CD14-positive monocyte (primary cell): Measurements from ENCODE around the gene PI4K2A. TPM values are rescaled to one million over a fixed set of nuclear protein-coding genes. Genes with fewer than 3 reads are reported as not detected.

Experiments
- DNase-seq, 3 donors: peaks; one replicate each; pipeline ENCODE4 v3.0.0-alpha.2; 2011 to 2022
- H2AFZ ChIP-seq: 2 replicates; pipeline ENCODE4 v1.6.0; 2012; ENCODE audit warnings: mild to moderate bottlenecking, low read depth, low read length, inconsistent platforms; ENCODE audit not compliant: insufficient read depth, poor library complexity, severe bottlenecking
- H3K27ac ChIP-seq, 2 donors: 1 replicate in 1 of 2; 2 replicates in 1 of 2; pipeline ENCODE4 v1.5.1; 2012 to 2013; ENCODE audit warnings: low read length in 2 of 2, control low read depth in 1 of 2, inconsistent platforms in 1 of 2, low read depth in 1 of 2, mild to moderate bottlenecking in 1 of 2
- H3K27me3 ChIP-seq, 2 donors: one replicate each; pipeline versions ENCODE4 v1.6.0 to v1.6.1; 2011 to 2013; ENCODE audit warnings: low read length in 2 of 2; ENCODE audit not compliant: control insufficient read depth in 2 of 2, insufficient read depth in 2 of 2
- H3K36me3 ChIP-seq, 2 donors: replicated peaks in 1 of 2; 1 replicate in 1 of 2; 2 replicates in 1 of 2; pipeline versions ENCODE4 v1.5.1 to v1.6.1; 2012 to 2013; ENCODE audit warnings: low read length in 2 of 2, control low read depth in 1 of 2, inconsistent platforms in 1 of 2, mild to moderate bottlenecking in 1 of 2; ENCODE audit not compliant: insufficient read depth in 2 of 2, control insufficient read depth in 1 of 2
- H3K4me1 ChIP-seq, 2 donors: 1 replicate in 1 of 2; 2 replicates in 1 of 2; pipeline versions ENCODE4 v1.5.1 to v1.6.1; 2012 to 2013; ENCODE audit warnings: low read length in 2 of 2, control low read depth in 1 of 2, inconsistent platforms in 1 of 2, mild to moderate bottlenecking in 1 of 2, moderate library complexity in 1 of 2; ENCODE audit not compliant: insufficient read depth in 2 of 2, control insufficient read depth in 1 of 2
- H3K4me2 ChIP-seq: replicated peaks from 2 replicates; pipeline ENCODE3; 2012; ENCODE audit warnings: low read length, moderate library complexity, mild to moderate bottlenecking; ENCODE audit not compliant: poor library complexity, severe bottlenecking; ENCODE audit errors: extremely low read depth
- H3K4me3 ChIP-seq, 3 experiments: fragments of 200-600 bp in 1 of 3; sonication (generic) in 1 of 3; replicated peaks in 1 of 3; 1 replicate in 2 of 3; 2 replicates in 1 of 3; pipeline ENCODE4 v1.5.1; 2011 to 2013; ENCODE audit warnings: low read length in 3 of 3, mild to moderate bottlenecking in 3 of 3, control low read depth in 2 of 3, low read depth in 2 of 3, inconsistent platforms in 1 of 3, moderate library complexity in 1 of 3
- H3K79me2 ChIP-seq: 2 replicates; pipeline ENCODE4 v1.6.0; 2012; ENCODE audit warnings: mild to moderate bottlenecking, control low read depth, inconsistent platforms, low read length, moderate library complexity; ENCODE audit not compliant: insufficient read depth
- H3K9ac ChIP-seq: 2 replicates; pipeline ENCODE4 v1.6.0; 2017; ENCODE audit warnings: low read length, mild to moderate bottlenecking; ENCODE audit not compliant: insufficient read depth, poor library complexity, severe bottlenecking
- H3K9me3 ChIP-seq, 2 donors: replicated peaks in 1 of 2; 1 replicate in 1 of 2; 2 replicates in 1 of 2; pipeline versions ENCODE4 v1.5.1 to v1.6.1; 2012 to 2013; ENCODE audit warnings: low read length in 2 of 2, control low read depth in 1 of 2; ENCODE audit not compliant: control insufficient read depth in 1 of 2, insufficient read depth in 1 of 2
- H4K20me1 ChIP-seq: 2 replicates; pipeline ENCODE4 v1.6.0; 2012; ENCODE audit warnings: mild to moderate bottlenecking, low read length, control low read depth, moderate library complexity; ENCODE audit not compliant: insufficient read depth
- H3K27ac Mint-ChIP-seq, 7 donors: one replicate each; pipeline ENCODE4 v1.8.0; 2020; ENCODE audit warnings: mild to moderate bottlenecking in 7 of 7, mixed read lengths in 7 of 7, moderate library complexity in 6 of 7, inconsistent platforms in 2 of 7
- H3K27me3 Mint-ChIP-seq, 3 donors: one replicate each; pipeline ENCODE4 v1.8.0; 2021 to 2022; ENCODE audit warnings: low read depth in 3 of 3, mild to moderate bottlenecking in 3 of 3, mixed read lengths in 3 of 3, moderate library complexity in 3 of 3, inconsistent platforms in 1 of 3
- H3K36me3 Mint-ChIP-seq, 2 donors: one replicate each; pipeline ENCODE4 v1.8.0; 2020; ENCODE audit warnings: mixed read lengths in 2 of 2, inconsistent platforms in 1 of 2, mild to moderate bottlenecking in 1 of 2
- H3K4me1 Mint-ChIP-seq: one replicate; pipeline ENCODE4 v1.8.0; 2020; ENCODE audit warnings: mild to moderate bottlenecking, mixed read lengths
- H3K4me3 Mint-ChIP-seq, 2 donors: one replicate each; pipeline ENCODE4 v1.8.0; 2020; ENCODE audit warnings: mild to moderate bottlenecking in 2 of 2, mixed read lengths in 2 of 2, moderate library complexity in 1 of 2
- H3K9me3 Mint-ChIP-seq, 7 donors: one replicate each; pipeline ENCODE4 v1.8.0; 2020 to 2022; ENCODE audit warnings: mixed read lengths in 7 of 7, mild to moderate bottlenecking in 6 of 7, moderate library complexity in 6 of 7, inconsistent platforms in 2 of 7
- WGBS: methylation state at CpG from one replicate; pipeline ENCODE4 v1.1.5; 2013; ENCODE audit warnings: missing lambda C conversion rate; ENCODE audit not compliant: insufficient coverage; 5-methylcytosine and 5-hydroxymethylcytosine counted together
- intact Hi-C, 2 donors: fragments of 100-400 bp; cut with micrococcal nuclease; formaldehyde crosslinking; loops; one replicate each; pipeline versions ENCODE4 v1.15.0 to v1.15.1; 2023
- polyA plus RNA-seq, 3 donors: library from polyadenylated mRNA; depleted of rRNA in 1 of 3; unstranded in 2 of 3; stranded (reverse) in 1 of 3; fragments of 300-500 nt in 2 of 3; fragments of >200 nt in 1 of 3; fragmentation: Illumina TruSeq in 2 of 3; gene quantifications; 1 replicate in 2 of 3; 2 replicates in 1 of 3; pipeline ENCODE4 v1.2.3, GENCODE V29; 2012 to 2021
- TF ChIP-seq, protein P1 (sequence below): fragments of 200-600 bp; IDR thresholded peaks from one replicate; pipeline ENCODE4 v1.8.0; 2022; ENCODE audit warnings: antibody characterized with exemption, mild to moderate bottlenecking

The PI4K2A gene
- polyA plus RNA-seq, 3 donors = 5.8 to 16.4 (median 6.7) TPM

- Mint-ChIP-seq H3K4me3 (no peak overlapping the region), H3K9me3 (no peaks in the 10 kb centered on the region), H3K27me3 (no peaks in the 10 kb centered on the region), H3K27ac (peak overlapping the region in 3 of 7 donors; percentile 10 to 62 (median 28)), H3K4me1 (peaks cover 19% of the 10 kb centered on the region), H3K36me3 (peaks cover 59 to 75% of the 10 kb centered on the region in 2 donors)
- no peaks in the 10 kb centered on the region for H3K27me3 ChIP-seq
- H3K9me3 ChIP-seq = no peaks in the 10 kb centered on the region
- no peaks in the 10 kb centered on the region for H3K79me2 ChIP-seq
- peaks cover 47 to 65% of the 10 kb centered on the region in 2 donors for H3K36me3 ChIP-seq
- no peak overlapping the region for H3K4me2 ChIP-seq
- no peaks in the 10 kb centered on the region for H4K20me1 ChIP-seq
- 79% methylated on average over 4 of the region's 8 CpGs for WGBS
- TF ChIP-seq, protein P1, sequence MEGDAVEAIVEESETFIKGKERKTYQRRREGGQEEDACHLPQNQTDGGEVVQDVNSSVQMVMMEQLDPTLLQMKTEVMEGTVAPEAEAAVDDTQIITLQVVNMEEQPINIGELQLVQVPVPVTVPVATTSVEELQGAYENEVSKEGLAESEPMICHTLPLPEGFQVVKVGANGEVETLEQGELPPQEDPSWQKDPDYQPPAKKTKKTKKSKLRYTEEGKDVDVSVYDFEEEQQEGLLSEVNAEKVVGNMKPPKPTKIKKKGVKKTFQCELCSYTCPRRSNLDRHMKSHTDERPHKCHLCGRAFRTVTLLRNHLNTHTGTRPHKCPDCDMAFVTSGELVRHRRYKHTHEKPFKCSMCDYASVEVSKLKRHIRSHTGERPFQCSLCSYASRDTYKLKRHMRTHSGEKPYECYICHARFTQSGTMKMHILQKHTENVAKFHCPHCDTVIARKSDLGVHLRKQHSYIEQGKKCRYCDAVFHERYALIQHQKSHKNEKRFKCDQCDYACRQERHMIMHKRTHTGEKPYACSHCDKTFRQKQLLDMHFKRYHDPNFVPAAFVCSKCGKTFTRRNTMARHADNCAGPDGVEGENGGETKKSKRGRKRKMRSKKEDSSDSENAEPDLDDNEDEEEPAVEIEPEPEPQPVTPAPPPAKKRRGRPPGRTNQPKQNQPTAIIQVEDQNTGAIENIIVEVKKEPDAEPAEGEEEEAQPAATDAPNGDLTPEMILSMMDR = no peak
- intact Hi-C loops = no loop called here
- H3K27ac ChIP-seq = no peak overlapping the region
- no peak overlapping the region for H2AFZ ChIP-seq
- H3K4me3 ChIP-seq = no peak overlapping the region
- no peak overlapping the region for H3K9ac ChIP-seq
- DNase-seq = no peak
- H3K4me1 ChIP-seq = peaks cover 8 to 11% of the 10 kb centered on the region in 2 donors
These were observed 33.5 kb downstream of the PI4K2A start for GRCh38 chr10:97673736-97674525.

DNA sequence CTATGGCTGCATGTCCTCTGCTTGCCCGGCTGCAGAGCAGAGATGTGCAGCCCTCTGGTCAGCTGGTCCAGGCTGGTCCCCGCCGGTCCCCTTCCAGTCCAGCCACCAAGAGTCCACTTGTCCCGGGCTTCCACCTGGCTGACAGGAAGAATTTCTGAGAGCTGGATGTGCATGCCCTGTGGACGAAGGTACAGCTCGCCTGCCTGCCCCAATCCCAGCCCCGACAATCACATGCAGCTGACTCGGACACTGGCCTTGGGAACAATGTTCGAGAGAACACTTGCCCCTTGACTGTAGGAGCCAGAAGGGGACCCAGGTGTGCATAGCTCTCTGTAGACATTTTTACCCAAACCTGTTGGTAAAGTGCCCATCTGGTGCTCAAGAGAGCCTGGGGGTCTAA lies 34.8 kb downstream of the PI4K2A start:
- intact Hi-C loops = loop anchor here (5.0 kb wide), 2 partner anchors 37 to 57 kb away; partner anchors contain the start of gene MARVELD1 (in 1 of the 2)

More for the DNA sequence above, 34.8 kb downstream of the PI4K2A start:
- H3K27ac Mint-ChIP-seq = no peak overlapping the region
- Histone ChIP-seq H3K4me3 (no peak overlapping the region), H3K9me3 (no peaks in the 10 kb centered on the region), H4K20me1 (no peaks in the 10 kb centered on the region), H3K36me3 (peaks cover 43 to 54% of the 10 kb centered on the region in 2 donors), H2AFZ (no peak overlapping the region), H3K27ac (no peak overlapping the region), H3K9ac (no peak overlapping the region), H3K79me2 (no peaks in the 10 kb centered on the region), H3K27me3 (no peaks in the 10 kb centered on the region), H3K4me1 (peaks cover 8 to 11% of the 10 kb centered on the region in 2 donors), H3K4me2 (no peak overlapping the region)
- WGBS = 95% methylated on average over 7 of the region's 9 CpGs
- H3K4me1 Mint-ChIP-seq = peaks cover 19% of the 10 kb centered on the region
- no peak overlapping the region for H3K4me3 Mint-ChIP-seq
- DNase-seq = no peak
- peaks cover 53 to 67% of the 10 kb centered on the region in 2 donors for H3K36me3 Mint-ChIP-seq
- H3K9me3 Mint-ChIP-seq = no peaks in the 10 kb centered on the region
- TF ChIP-seq, protein P1 = no peak
- H3K27me3 Mint-ChIP-seq = no peaks in the 10 kb centered on the region
